GM19043 (cell line): ENCODE results near the gene SPRED3.
"Not testable (repeated sequence)": the region's sequence is repeated elsewhere in the genome, so short reads cannot be mapped to it uniquely, and the experiment has no call there.

ENCODE experiments used
- ATAC-seq: cut with Tn5 transposase; IDR thresholded peaks from one replicate; pipeline ENCODE4 v1.9.1; 2021; ENCODE audit warnings: low read depth; ENCODE audit not compliant: unreplicated experiment

The SPRED3 gene

DNA sequence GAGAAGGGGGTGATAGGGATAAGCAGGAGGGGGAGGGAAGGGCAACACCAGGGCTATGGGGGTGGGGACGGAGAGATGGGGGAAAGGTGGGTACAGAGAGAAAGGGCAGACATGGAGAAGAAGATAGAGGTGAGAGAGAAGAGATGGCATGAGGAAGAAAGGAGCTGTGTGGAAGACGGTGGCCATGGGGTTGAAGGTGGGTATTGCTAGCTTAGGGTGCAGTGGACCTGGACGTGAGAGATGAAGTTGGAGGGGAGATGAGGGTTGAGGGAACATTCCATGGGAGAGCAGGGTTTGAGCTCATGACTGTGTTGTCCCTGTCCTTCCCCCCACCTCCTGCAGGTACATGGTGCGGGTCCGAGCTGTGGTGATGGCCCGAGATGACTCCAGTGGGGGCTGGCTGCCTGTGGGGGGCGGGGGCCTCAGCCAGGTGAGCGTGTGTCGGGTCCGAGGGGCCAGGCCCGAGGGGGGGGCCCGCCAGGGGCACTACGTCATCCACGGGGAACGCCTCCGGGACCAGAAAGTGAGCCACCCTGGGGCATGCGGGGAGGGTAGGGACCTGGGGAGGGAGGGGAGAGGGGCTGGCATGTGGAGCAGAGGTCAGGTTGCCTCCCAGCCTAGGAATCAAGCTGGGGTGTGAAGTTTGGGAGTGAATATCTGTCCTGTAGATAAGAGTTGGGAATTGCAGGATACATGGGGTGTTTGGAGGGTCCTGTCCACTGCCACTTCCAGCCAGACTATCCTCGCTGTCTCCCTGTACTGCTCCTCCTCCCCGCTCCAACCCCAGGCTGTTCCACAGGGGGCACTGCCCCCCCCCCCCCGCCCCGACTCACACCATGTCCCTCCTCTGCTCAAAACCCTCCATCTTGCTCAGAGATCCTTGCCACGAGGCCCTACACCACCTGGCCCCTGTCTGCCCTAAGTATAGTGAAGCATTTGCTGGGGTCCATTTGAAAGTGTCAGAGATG, 1.7 kb downstream of the SPRED3 start:
- no peak for ATAC-seq

DNA sequence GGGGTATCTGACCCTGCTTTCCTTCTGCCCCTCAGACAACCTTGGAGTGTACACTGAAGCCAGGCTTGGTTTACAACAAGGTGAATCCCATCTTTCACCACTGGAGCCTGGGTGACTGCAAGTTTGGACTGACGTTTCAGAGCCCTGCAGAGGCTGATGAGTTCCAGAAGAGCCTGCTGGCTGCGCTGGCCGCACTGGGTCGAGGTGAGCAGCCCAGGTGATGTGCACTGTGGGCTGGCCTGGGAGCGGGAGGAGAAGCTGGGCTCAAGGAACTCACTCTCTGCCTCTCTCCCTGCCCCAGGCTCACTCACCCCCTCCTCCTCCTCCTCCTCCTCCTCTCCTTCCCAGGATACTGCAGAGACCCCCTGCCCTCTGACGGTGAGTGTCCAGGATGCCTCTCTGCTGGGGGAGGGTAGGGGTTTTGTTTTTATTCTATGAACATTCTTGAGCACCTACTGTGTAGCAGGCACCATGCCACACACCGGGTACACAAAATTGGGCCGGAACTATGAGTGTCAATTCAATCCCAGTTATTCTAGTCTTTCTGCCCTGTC, 3.5 kb downstream of the SPRED3 start:
- ATAC-seq, result no peak

DNA sequence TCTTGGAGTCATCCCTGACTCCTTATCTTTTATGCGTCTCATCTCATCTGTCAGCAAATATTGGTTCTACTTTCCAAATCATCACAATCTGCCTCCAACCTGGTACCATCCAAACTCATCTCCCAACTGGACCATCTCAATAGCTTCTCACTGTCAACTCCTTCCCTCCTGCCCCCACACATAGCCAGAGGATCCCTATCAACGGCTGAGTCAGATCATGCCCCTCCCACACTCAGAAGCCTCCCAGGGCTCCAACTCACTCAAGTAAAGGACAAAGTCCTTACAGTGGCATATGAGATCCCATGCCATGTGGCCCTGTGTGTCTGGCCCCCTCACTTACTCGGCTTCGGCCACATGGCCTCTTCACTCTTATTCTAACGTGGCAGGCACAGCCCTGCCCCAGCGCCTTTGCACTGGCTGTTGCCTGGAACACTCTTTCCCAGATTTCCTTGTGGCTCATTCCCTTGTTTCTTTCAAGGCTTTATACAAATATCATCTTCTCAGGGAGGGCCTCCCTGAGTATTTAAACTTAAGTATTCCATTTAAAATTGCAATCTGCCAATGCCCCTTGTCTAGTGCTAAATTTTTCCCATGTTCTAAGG, 4.3 kb downstream of the SPRED3 start:
- ATAC-seq, result no peak

DNA sequence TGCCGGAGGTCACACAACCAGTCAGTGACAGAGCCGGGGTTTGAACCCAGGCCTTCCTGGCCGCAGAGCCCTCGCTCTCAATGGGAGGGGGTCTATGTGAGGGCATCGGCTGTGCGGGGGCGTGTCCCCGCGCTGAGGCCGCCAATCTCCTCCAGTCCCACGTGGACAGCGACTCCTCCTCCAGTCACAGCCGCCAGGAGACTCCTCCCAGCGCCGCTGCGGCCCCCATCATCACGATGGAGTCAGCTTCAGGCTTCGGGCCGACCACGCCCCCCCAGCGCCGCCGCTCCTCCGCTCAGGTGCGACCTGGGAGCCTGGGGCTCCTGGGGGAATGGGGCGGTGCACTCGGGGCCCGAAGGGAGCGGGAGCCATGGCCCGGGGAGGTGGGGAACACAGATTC, 6.0 kb downstream of the SPRED3 start:
- no peak for ATAC-seq

DNA sequence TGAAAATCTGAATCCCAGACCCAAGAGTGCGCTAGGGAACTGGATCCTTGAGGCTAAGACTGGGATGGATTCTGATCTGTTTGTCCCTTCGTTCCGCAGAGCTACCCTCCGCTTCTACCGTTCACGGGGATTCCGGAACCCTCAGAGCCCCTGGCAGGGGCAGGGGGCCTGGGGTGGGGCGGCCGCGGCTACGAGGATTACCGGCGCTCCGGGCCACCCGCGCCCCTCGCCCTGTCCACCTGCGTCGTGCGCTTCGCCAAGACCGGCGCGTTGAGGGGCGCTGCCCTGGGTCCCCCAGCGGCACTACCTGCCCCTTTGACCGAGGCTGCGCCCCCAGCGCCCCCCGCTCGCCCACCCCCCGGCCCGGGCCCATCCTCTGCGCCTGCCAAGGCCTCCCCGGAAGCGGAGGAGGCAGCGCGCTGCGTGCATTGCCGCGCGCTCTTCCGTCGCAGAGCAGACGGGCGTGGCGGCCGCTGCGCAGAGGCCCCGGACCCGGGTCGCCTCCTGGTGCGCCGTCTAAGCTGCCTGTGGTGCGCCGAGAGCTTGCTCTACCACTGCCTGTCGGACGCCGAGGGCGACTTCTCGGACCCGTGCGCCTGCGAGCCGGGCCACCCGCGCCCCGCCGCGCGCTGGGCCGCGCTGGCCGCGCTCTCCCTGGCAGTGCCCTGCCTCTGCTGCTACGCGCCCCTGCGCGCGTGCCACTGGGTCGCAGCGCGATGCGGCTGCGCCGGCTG, 7.1 kb downstream of the SPRED3 start:
- ATAC-seq, result no peak

DNA sequence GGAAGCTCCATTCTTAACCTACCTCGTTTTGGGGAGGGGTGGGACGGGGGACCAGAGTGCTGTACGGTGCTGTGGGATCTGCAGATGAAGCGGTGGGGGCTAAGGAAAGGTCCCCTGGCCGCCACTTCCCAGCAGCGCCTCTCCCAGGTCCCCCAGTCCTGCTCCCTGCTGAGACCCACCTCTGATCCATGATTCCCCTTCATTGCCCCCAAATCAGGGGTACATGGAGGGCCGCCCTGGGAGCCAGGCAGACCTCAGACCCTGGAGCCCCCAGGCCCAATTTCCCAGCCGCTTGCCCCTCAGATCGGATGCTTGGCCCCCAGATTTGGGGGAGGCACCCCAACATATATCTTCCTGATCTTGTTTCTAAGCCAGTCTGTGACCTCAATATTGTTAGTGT, 10.6 kb downstream of the SPRED3 start:
- no peak for ATAC-seq

DNA sequence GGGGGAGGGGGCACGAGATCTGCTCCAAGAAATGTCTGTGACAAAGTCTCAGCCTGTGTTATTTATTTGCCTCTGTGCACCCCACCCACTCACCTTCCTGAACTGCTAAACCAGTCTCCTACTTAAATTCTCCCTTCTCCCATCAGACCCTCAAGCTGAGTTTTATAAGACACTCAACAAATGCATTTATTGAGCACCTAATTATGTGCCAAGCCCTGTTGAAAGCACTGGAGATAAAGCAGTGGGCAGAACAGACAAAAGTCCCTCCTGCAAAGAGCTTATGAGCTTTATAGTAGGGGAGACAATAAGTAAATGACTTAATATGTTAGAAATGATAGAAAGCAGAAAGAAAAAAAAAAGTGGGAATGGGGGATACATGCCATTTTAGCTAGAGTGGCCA, 11.0 kb downstream of the SPRED3 start:
- ATAC-seq, result no peak

DNA sequence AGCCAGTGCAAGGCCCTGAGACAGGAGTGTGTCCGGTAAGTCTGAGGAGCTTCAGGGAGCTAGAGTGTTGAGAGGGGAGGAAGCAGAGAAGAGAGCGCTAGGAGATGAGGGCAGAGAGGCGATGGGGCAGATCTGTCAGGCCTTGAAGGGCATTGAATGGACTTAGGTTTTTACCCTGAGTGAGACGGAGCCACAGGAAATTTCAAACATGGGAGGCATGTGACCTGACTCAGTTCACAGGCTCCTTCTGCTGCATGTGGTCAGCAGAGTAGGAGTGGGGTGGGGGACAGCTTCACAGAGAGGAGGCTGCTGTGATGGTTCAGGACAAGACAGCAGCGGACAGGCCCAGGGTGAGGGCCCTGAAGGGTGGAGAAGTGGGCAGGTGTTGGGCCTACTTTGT, 11.9 kb downstream of the SPRED3 start:
- no peak for ATAC-seq

DNA sequence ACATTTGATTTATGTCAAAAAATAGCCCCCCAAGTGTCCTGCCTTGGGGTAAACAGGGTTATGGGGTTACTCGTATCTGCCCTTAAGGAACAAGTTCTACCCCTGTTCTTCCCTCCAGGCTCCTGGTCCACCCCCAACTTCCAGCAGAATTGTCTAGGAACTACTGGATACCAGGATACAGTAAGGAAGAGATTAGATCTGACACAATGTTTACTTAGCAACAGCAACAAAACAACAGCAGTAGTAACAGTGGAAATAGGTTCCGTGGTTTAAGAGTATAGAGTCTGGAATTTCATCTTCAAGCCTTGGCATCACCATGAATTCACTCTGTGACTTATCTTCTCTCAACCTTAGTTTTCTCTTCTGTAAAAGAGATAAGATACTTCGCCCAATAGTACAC, 12.7 kb downstream of the SPRED3 start:
- no peak for ATAC-seq

DNA sequence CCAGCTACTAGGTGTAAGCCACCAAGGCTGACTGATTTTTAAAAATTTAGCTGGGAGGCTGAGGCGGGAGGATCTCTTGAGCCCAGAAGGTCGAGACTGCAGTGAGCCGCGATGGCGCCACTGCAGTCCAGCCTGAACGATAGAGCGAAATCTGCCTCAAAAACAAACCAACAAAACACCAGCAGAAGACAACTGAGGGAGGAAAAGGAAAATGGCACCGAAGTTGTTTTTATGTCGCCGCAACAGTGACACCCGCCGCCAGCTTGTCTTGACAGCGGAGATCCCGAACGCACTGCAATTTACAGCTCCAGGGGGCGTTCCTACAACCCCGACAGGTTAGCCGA, 14.1 kb downstream of the SPRED3 start:
- ATAC-seq, result no peak

DNA sequence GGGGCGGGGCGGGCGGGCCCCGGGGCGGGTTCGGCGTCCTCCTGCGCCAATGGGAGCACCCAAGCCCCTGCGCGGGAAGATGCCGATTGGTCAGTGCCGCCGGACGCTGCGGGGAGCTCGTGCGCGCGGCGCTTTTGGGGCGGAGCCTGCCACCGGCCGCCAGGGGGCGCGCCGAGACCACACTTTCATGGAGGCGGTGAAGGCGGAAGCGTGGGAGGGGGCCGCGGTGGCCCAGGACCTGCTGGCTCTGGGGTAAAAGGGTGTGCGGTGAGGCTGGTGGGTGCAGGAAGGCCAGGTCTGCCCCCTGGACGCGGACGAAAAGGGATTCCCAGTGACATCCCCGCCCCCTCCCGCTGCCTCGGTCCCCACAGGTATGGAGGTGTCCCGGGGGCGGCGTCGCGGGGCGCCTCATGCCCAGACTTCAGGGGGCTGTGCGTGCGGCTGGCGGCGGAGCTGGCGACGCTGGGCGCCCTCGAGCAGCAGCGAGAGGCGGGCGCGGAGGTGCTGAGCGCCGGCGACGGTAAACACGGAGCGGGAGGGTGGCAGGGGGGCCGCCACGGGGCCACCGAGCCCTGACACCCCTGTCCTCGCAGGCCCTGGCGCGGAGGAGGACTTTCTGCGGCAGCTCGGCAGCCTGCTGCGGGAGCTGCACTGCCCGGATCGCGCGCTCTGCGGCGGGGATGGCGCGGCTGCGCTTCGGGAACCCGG, 14.6 kb downstream of the SPRED3 start, which contains the start of gene FAM98C:
Gene FAM98C, plus strand, starts transcription at position 127 of the 708 bp plus-strand sequence. Its CDS starts 61 bp downstream, at position 188.
- peak; percentile 87 for ATAC-seq

DNA sequence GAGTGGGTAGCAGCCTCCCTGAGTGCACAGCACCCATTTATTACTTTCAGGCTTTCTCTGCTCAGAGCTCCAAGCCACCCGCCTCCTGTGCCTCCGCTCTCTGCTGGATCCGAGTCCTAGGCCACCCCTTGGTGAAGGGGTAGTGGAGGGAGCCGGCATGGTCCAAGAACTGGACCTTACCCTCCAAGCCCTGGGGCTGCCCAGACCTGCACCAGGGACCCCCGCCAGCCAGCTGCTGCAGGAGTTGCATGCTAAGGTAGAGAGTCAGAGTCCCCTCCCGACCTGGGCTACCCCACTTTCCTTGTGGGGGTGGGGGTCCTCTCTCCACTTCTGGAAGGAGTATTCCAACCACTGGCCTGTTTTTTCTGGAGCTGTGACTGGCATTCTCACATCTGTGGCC, 16.4 kb downstream of the SPRED3 start:
- ATAC-seq, result no peak

DNA sequence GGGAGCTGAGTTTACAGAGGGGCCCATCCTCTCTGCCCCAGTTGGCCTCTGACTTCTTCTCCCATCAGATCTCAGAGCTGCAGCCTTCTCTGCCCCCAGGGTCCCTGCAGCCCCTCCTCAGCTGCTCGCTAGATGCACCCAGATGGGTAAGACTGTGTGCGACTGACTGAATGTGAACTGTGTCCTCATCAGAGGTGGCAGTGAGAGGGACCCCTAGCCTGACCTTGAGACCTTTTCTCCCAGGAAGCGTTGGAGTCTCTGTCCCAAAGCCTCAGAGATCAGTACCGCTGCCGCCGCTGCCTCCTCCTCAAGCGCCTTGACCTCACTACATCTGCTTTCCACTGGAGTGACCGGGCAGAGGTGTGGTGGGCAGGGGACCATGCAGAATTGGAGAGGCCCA, 16.8 kb downstream of the SPRED3 start:
- ATAC-seq, result no peak

DNA sequence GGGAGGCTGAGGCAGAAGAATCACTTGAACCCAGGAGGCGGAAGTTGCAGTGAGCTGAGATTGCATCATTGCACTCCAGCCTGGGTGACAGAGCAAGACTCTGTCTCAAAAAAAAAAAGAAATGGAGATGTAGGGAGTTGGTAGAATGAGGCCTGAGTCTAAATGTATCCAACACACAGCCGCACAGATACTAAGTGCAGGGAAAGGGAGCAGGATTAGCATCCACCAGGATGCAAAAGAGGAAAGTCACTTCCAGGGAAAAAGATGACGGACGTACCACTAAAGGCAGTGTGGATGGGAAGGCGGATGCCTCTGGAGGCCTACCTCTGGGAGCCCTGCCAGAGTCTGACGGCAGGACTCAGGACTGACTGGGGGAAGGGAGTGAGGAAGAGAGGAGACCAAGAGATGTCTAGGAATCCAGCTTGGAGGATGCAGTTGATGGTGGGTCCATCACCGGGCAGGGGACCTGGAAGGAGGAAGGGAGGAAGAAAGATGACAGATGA, 21.2 kb downstream of the SPRED3 start:
- no peak for ATAC-seq

DNA sequence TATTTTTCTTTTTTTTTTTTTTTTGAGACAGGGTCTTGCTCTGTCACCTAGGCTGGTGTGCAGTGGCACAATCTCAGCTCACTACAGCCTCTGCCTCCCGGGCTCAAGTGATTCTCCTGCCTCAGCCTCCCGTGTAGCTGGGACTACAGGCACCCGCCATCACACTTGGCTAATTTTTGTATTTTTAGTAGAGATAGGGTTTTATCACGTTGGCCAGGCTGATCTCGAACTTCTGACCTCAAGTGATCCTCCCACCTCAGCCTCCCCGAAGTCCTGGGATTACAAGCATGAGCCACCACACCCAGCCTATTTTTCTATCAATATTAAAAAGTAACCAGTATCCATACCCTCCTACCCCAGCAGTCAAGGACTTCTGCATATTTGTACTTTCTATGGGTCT, 21.9 kb downstream of the SPRED3 start:
- not testable (repeated sequence) for ATAC-seq

DNA sequence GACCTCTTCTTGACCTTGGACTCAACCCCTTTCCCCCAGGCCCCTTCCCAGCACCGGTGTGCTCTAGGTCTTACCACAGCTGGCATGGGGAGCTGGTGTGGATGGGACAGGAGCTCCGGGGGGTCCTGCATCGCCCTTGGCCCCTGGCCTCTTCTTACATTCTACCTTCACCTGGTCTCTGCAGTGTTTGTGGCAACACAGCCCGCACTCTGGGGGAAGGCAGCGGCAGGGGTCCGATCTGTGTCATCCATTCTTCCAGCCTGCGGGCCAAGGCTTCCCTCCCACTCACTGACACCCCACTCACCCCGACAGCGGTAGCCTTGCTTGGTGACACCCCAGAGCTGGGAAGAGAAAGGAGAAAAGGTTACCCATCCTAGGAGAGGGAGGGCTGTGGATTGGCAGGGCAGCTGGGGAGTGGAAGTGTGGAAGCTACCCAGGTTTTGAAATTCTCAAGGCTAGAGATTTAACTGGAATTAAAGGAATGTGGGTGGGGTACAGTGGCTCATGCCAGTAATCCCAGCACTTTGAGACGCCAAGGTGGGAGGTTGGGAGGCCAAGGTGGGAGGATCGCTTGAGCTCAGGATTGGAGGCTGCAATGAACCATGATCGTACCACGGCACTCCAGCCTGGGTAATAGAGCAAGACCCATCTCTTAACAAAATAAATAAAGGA, 22.7 kb downstream of the SPRED3 start:
- ATAC-seq, result no peak

DNA sequence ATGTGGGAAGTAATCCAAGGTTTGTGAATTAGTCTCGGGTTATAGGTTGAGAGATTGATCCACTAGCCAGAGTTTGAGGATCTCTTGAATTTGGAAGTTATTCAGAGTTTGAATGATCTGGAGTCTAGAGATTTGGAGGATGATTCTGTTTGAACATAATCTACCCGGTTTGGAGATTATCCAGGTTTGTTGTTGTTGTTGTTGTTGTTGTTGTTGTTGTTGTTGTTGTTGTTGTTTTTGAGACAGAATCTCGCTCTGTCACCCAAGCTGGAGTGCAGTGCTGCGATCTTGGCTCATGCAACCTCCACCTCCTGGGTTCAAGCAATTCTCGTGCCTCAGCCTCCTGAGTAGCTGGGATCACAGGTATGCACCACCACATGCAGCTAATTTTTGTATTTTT, 23.4 kb downstream of the SPRED3 start:
- not testable (repeated sequence) for ATAC-seq

DNA sequence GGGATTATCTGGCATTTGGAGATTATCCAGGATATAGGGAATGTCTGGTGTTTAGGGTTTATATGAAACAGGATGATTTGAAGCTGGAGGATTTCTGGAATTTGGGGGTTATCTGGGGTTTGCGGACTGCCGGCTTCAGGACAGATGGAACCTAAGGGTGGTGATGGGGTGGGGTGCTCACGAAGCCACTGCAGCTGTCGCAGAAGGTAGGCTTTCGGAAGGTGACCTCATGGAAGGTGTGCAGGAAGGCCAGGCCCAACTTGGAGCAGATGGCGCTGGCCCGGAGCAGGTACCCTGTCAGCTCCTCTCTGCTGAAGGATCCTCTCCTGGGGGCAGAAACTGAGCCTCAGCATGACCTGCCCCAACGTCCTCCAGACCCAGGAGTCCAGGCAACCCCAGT, 24.0 kb downstream of the SPRED3 start:
- ATAC-seq, result no peak

DNA sequence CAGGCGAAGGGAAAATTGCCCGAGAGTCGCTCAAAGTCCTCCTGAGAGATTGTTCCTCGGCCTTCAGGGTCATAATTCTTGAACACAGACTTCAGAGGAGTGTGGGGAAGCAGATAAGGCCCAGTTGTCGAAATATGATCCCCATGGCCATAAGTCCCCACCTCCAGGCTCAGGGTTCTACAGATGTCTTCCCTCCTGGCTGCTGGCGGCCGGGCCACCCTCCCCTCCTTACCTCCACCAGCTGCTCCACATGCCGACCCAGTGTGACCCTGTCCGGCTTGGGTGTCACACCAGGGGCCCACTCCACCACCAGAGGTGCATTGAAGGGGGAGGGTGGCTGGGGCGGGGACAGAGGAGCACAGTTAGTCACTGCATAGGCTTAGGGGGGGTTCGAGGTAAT, 24.5 kb downstream of the SPRED3 start:
- no peak for ATAC-seq

DNA sequence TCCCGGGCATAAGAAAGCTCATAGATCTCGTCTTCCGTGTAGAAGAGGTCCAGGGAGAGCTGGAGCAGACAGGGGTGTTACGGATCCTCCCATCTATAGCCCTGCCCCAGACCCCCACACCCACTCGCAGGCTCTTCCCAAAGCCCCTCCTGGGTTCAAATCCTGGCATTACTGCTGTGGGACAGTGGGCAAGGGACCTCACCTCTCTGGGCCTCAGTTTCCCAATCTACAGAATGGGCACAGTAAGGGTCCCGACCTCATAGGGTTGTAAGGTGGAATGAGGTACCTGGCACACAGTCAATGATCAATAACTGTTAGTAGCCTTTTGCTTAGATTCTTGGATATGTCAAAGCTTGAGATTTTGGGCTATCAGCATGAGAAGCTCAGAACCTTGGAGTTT, 24.9 kb downstream of the SPRED3 start:
- no peak for ATAC-seq
